ENCODE results near the gene TMEM53. TPM values are rescaled to one million over a fixed set of nuclear protein-coding genes. Genes with fewer than 3 reads are reported as not detected.

TMEM53 gene
- total and polyA plus RNA-seq, 2 of the 8 experiments (the other 6 are each of a cell fraction or from before 2014, with no cell fraction given): 6.7 to 27.9 TPM

DNA sequence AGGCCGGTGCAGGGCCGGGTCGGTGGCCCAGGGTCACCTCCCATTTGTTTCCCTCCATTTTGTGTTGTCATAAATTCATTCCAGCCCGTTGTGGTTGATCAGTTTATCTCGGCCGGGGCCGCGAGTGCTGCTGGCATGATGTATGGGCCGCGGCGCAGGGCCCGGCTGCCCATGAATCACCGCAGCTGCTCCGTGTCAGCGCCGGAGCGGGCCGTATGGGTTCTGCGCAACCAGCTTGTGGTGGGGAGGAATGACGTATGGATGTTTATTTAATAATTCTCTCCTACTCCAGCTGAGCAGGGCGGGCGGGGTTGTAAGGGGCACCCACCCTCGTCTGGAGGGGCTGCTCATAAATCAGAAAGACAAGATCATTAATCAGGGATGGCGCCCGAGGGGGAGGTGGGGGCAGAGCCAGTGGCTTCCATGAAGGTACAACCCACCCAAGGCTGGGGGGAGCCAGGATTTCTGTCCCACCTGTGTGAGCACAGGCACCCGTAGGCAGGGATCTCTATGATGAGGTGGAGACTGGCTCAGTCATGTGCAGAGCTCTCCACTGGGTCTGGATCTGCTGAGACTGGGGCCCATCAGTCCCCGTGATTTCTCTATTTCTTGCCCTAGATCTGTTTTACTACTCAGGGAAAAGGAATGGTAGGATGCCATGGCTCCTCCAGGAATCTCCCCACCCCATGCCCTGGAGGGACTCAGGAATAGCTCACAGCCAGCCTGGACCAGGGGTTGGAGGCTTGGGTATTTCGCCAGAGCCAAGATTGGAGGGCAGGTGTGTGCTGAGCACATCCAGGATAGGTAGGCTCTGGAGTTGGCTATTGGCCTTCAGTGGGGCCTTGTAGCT lies 27.8 kb downstream of the TMEM53 start:
- Histone ChIP-seq H3K9ac (replicated peaks in 1 of 4; ENCODE audit: extremely low read depth in 1 of 4, low read depth in 3 of 4, low read length in 3 of 4) (no peak overlapping the region), H3K79me1 (ENCODE audit: low read depth, low read length) (peaks cover 10% of the 10 kb centered on the region), H3K18ac (ENCODE audit: extremely low read depth, low read length) (no peak overlapping the region), H3K27ac (ENCODE audit: low read depth, low read length) (no peak overlapping the region), H2BK20ac (ENCODE audit: low read length) (no peak overlapping the region), H3K9me3 (ENCODE audit: insufficient read depth in 2 of 2, low read depth in 1 of 2, low read length in 1 of 2) (no peaks in the 10 kb centered on the region), H3K4me1 (replicated peaks in 1 of 4; ENCODE audit: control insufficient read depth in 3 of 4, insufficient read depth in 4 of 4, low read length in 3 of 4) (peaks cover 0 to 10% (median 8%) of the 10 kb centered on the region in 4 experiments; a peak in 4 of 7 replicates), H3K4me3 (ENCODE audit: extremely low read depth in 1 of 4, insufficient read depth in 2 of 4, low read depth in 3 of 4, low read length in 4 of 4) (no peak overlapping the region), H2AFZ (ENCODE audit: low read length) (no peak overlapping the region), H3K56ac (replicated peaks; ENCODE audit: insufficient read length, low read depth, low read length) (no peak overlapping the region), H2BK5ac (ENCODE audit: low read depth, low read length) (no peak overlapping the region), H3K36me3 (ENCODE audit: control insufficient read depth in 2 of 4, insufficient read depth in 4 of 4, low read length in 3 of 4) (peaks cover 21 to 67% (median 42%) of the 10 kb centered on the region in 4 experiments), H4K5ac (ENCODE audit: insufficient read length, low read depth, low read length) (no peak overlapping the region), H4K8ac (ENCODE audit: extremely low read depth, insufficient read depth, low read length) (no peak overlapping the region; the same call in 1 of the 2 replicates), H3K4me2 (ENCODE audit: insufficient read depth in 1 of 2, low read depth in 2 of 2, low read length in 2 of 2) (no peak overlapping the region), H3K27me3 (replicated peaks in 1 of 4; ENCODE audit: control insufficient read depth in 3 of 4, extremely low read depth in 1 of 4, insufficient read depth in 3 of 4, low read length in 3 of 4) (no peaks in the 10 kb centered on the region), H3K79me2 (ENCODE audit: control insufficient read depth in 1 of 2, insufficient read depth in 2 of 2, low read length in 2 of 2) (no peaks in the 10 kb centered on the region), H3K4ac (replicated peaks; ENCODE audit: insufficient read length, low read depth, low read length) (no peak overlapping the region), H3K14ac (ENCODE audit: insufficient read length) (no peak overlapping the region), H3K23me2 (ENCODE audit: low read depth, low read length) (no peaks in the 10 kb centered on the region), H2AK5ac (ENCODE audit: low read depth, low read length) (no peak overlapping the region), H4K20me1 (replicated peaks in 1 of 2; ENCODE audit: control insufficient read depth in 1 of 2, insufficient read depth in 2 of 2, low read length in 2 of 2) (peaks cover 8 to 14% of the 10 kb centered on the region in 2 experiments), H2BK12ac (ENCODE audit: low read depth, low read length) (no peak overlapping the region), H2BK120ac (replicated peaks; ENCODE audit: low read depth, low read length) (no peak overlapping the region), H2BK15ac (ENCODE audit: low read length) (no peak overlapping the region), H3K23ac (ENCODE audit: insufficient read length) (no peak overlapping the region), H4K91ac (replicated peaks; ENCODE audit: insufficient read length, low read length) (no peak overlapping the region)
- WGBS, 2 experiments (ENCODE audit: extremely low coverage in 1 of 2, insufficient coverage in 1 of 2, insufficient read length in 1 of 2, insufficient replicate concordance in 2 of 2, low coverage in 1 of 2, low lambda C conversion rate in 2 of 2, missing lambda C conversion rate in 1 of 2): 95% methylated on average over 23 of the region's 28 CpGs; no CpG with 5 or more reads in 1 of the 2 experiments
- ChIA-PET POLR2A (ENCODE audit: partially characterized antibody) (interaction anchor here (0.8 to 23.6 kb wide), 9 partner anchors 9 to 601 kb away, joined by 3 to 633 read pairs (median 4); partner anchors contain the start of genes ARMH1 and TMEM53), CTCF (ENCODE audit: partially characterized antibody) (interaction anchor here (0.9 to 8.6 kb wide), 8 partner anchors 9 to 426 kb away, joined by 3 to 197 read pairs (median 5); no protein-coding TSS in a partner anchor)
- no peak for FAIRE-seq
- TF ChIP-seq TEAD4 (IDR thresholded peaks at IDR 0.05; ENCODE audit: low read depth, low read length): no peak
- TF ChIP-seq CTBP2 (IDR thresholded peaks at IDR 0.05; ENCODE audit: borderline replicate concordance, insufficient read depth, insufficient read length, low read length): no peak
- no peak for TF ChIP-seq CHD1 (IDR thresholded peaks at IDR 0.05; ENCODE audit: low read depth, low read length)
- no peak for TF ChIP-seq RXRA (IDR thresholded peaks at IDR 0.05; ENCODE audit: insufficient read depth, low read depth, low read length)
- TF ChIP-seq ASH2L (IDR thresholded peaks at IDR 0.05; ENCODE audit: low read length): no peak
- TF ChIP-seq PHF8 (conservative IDR thresholded peaks at IDR 0.05; ENCODE audit: low read depth, low read length): no peak
- no peak for DNase-seq (ENCODE audit: low read depth in 1 of 2, low spot score in 2 of 2)

Data from H1 (cell line).